Body of pancreas (tissue), 4 donors: ENCODE data around the gene GPR50. TPM values are rescaled to one million over a fixed set of nuclear protein-coding genes. Genes with fewer than 3 reads are reported as not detected.

Experiments
- ATAC-seq: fragments of 150-250 bp; one replicate; pipeline ENCODE4 v1.9.1; 2016
- DNase-seq, 4 donors: peaks; one replicate each; pipeline ENCODE4 v3.0.0-alpha.2; 2019
- H3K27ac ChIP-seq, 4 donors: fragments of 200-600 bp; sonication (generic); 1 replicate in 3 of 4; 2 replicates in 1 of 4; pipeline versions ENCODE4 v1.5.1 to v1.6.1; 2016 to 2019; ENCODE audit warnings: mild to moderate bottlenecking in 1 of 4, mixed read lengths in 1 of 4, moderate library complexity in 1 of 4
- H3K27me3 ChIP-seq, 2 donors: fragments of 200-600 bp; sonication (generic); one replicate each; pipeline ENCODE4 v1.6.0; 2016; ENCODE audit warnings: mild to moderate bottlenecking in 1 of 2
- H3K36me3 ChIP-seq, 2 donors: fragments of 200-600 bp; sonication (generic); replicated peaks in 1 of 2; 2 replicates each; pipeline ENCODE4 v1.5.1; 2016; ENCODE audit warnings: low read depth in 2 of 2; ENCODE audit not compliant: insufficient read depth in 1 of 2
- H3K4me1 ChIP-seq: fragments of 200-600 bp; sonication (generic); one replicate; pipeline ENCODE4 v1.6.0; 2016
- H3K4me3 ChIP-seq, 2 donors: fragments of 200-600 bp; sonication (generic); 1 replicate in 1 of 2; 2 replicates in 1 of 2; pipeline ENCODE4 v1.5.1; 2016 to 2019
- H3K9me3 ChIP-seq, 3 donors: fragments of 200-600 bp; sonication (generic); 1 replicate in 2 of 3; 2 replicates in 1 of 3; pipeline ENCODE4 v1.5.1; 2016
- POLR2A ChIP-seq, 3 donors: fragments of 450-650 bp; IDR thresholded peaks; one replicate each; pipeline ENCODE4 v1.6.1; 2016; ENCODE audit warnings: antibody characterized with exemption in 3 of 3, mild to moderate bottlenecking in 2 of 3
- WGBS, 2 donors: methylation state at CpG; one replicate each; pipeline ENCODE4 v1.1.5; 2017; 5-methylcytosine and 5-hydroxymethylcytosine counted together
- intact Hi-C: fragments of 100-400 bp; cut with DNase I; formaldehyde crosslinking; loops from one replicate; pipeline ENCODE4 v1.15.1; 2023
- total RNA-seq, 2 donors: library from RNA; depleted of rRNA; stranded (reverse); fragments of >200 nt; gene quantifications; one replicate each; pipeline ENCODE4 v1.1.0, GENCODE V29; 2016
- TF ChIP-seq, protein P1 (sequence below), 7 experiments: fragments of 450-650 bp in 4 of 7; fragments of 200-600 bp in 3 of 7; sonication (generic) in 3 of 7; IDR thresholded peaks; one replicate each; pipeline ENCODE4 v1.5.1; 2016 to 2019; ENCODE audit warnings: antibody characterized with exemption in 7 of 7

Gene GPR50
- total RNA-seq, 2 donors from 2014 or later, result not detected

DNA sequence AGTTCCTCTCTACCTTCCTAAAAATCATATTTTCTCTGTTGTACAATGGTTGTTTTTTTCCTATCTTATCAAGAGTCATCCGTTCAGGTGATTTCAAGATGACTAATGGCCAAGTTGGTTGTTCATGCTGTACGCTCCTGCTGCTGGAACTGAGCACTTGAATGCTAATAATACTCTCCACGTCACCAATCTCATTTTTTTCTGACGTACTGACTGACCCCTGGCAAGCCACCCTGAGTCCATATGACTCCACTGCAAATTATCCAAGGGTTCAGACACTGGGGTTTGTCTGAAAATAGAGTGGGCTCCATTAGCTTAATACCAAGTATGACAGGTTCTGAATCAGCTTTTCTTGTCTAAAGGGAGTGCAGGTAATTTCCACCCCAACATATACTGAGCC lies 21.1 kb upstream of the GPR50 start:
- intact Hi-C loops, result loop anchor here (10.0 kb wide), 1 partner anchor 530 kb away; no protein-coding TSS in a partner anchor
- H3K36me3 ChIP-seq, result no peaks in the 10 kb centered on the region

DNA sequence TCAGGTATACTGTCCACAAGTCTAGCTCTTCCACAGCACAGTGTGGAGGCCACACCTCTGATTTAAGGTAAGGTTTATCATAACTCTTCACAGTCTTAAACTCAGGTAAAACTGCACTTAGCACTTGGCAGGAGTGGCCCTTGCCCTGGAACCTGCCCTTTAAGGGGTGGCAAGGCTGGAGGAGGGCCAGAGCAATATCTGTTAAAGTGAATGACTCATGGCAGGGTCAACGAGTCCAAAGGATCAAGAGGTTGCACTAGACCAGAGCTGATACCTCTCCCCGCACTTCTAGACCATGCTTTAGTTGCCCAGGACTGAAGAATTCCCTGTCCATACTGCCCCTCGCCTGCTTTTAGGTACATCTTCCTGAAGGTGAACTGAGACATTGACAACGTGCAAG lies 14.7 kb upstream of the GPR50 start:
- DNase-seq, result no peak
- no peaks in the 10 kb centered on the region for H3K9me3 ChIP-seq
- TF ChIP-seq POLR2A (IDR thresholded peaks at IDR 0.05), result no peak
- TF ChIP-seq, protein P1, sequence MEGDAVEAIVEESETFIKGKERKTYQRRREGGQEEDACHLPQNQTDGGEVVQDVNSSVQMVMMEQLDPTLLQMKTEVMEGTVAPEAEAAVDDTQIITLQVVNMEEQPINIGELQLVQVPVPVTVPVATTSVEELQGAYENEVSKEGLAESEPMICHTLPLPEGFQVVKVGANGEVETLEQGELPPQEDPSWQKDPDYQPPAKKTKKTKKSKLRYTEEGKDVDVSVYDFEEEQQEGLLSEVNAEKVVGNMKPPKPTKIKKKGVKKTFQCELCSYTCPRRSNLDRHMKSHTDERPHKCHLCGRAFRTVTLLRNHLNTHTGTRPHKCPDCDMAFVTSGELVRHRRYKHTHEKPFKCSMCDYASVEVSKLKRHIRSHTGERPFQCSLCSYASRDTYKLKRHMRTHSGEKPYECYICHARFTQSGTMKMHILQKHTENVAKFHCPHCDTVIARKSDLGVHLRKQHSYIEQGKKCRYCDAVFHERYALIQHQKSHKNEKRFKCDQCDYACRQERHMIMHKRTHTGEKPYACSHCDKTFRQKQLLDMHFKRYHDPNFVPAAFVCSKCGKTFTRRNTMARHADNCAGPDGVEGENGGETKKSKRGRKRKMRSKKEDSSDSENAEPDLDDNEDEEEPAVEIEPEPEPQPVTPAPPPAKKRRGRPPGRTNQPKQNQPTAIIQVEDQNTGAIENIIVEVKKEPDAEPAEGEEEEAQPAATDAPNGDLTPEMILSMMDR (IDR thresholded peaks at IDR 0.05), result no peak
- intact Hi-C loops, result no loop called here
- H3K4me1 ChIP-seq, result no peaks in the 10 kb centered on the region
- 37 to 50% methylated on average over 2 to 4 of the region's 4 CpGs for WGBS, 2 donors
- ATAC-seq, result no peak
- no peaks in the 10 kb centered on the region for H3K27me3 ChIP-seq
- H3K27ac ChIP-seq, result no peak overlapping the region
- no peaks in the 10 kb centered on the region for H3K36me3 ChIP-seq
- no peak overlapping the region for H3K4me3 ChIP-seq

More for the DNA sequence above, 21.1 kb upstream of the GPR50 start:
- Histone ChIP-seq H3K4me3 (no peak overlapping the region), H3K27me3 (no peaks in the 10 kb centered on the region), H3K9me3 (no peaks in the 10 kb centered on the region), H3K27ac (no peak overlapping the region), H3K4me1 (no peaks in the 10 kb centered on the region)
- ATAC-seq (no peak), DNase-seq (no peak)
- TF ChIP-seq, protein P1 (IDR thresholded peaks at IDR 0.05), result no peak
- no peak for TF ChIP-seq POLR2A (IDR thresholded peaks at IDR 0.05)
- 6 to 28% methylated on average over 4 of the region's 4 CpGs for WGBS, 2 donors

DNA sequence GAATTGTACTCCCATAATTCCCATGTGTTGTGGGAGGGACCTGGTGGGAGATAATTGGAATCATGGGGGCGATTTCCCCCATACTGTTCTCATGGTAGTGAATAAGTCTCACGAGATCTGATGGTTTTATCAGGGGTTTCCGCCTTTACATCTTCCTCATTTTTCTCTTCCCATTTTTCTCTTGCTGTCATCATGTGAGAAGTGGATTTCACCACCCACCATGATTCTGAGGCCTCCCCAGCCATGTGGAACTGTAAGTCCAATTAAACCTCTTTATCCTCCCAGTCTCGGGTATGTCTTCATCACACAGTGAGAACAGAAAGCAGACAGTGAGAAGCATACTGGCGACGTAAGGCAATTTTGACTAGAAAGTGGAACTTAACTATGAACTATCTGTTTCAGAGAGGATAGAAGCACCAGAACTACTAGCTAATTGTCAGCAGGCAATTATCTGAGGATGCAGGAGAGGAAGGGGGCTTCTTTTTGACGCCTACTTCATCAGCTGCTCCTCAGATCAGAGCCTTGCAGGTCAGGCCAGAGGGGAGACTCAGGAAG lies 8.5 kb upstream of the GPR50 start:
- no peaks in the 10 kb centered on the region for H3K4me1 ChIP-seq
- ATAC-seq (no peak), DNase-seq (no peak)
- 65 to 66% methylated on average over 7 of the region's 7 CpGs for WGBS, 2 donors
- H3K9me3 ChIP-seq, result no peaks in the 10 kb centered on the region
- H3K36me3 ChIP-seq, result no peaks in the 10 kb centered on the region
- H3K27ac ChIP-seq, result no peak overlapping the region
- no peak for TF ChIP-seq POLR2A (IDR thresholded peaks at IDR 0.05)
- TF ChIP-seq, protein P1 (IDR thresholded peaks at IDR 0.05), result no peak
- H3K4me3 ChIP-seq, result no peak overlapping the region
- intact Hi-C loops, result no loop called here
- no peaks in the 10 kb centered on the region for H3K27me3 ChIP-seq

DNA sequence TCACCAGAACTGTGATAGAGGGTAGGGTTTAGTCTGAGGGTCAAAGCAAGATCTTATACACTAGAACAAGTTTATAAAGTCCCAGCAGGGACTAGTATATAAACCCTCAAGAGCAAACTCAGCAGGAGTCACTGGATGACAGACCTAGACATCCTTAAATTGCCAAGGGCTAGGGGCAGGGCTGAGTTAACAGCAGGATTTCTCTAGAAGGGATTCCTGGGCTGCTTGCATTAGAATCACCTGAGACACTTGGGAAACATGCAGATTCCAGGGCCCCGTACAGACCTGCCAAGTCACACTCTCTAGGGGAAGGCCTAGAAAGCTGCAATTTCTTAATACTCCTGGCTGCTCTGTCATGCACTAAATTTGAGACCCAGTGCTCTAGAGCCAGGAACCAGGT lies 6.6 kb upstream of the GPR50 start:
- H3K27me3 ChIP-seq, result no peaks in the 10 kb centered on the region
- no peak for TF ChIP-seq POLR2A (IDR thresholded peaks at IDR 0.05)
- TF ChIP-seq, protein P1 (IDR thresholded peaks at IDR 0.05), result no peak
- no peak overlapping the region for H3K4me3 ChIP-seq
- ATAC-seq (no peak), DNase-seq (no peak)
- WGBS, 2 donors, result 100% methylated on average over 1 of the region's 1 CpG; no CpG with 5 or more reads in 1 of the 2 donors
- intact Hi-C loops, result no loop called here
- H3K27ac ChIP-seq, result no peak overlapping the region
- H3K36me3 ChIP-seq, result no peaks in the 10 kb centered on the region
- H3K4me1 ChIP-seq, result no peaks in the 10 kb centered on the region
- H3K9me3 ChIP-seq, result no peaks in the 10 kb centered on the region

DNA sequence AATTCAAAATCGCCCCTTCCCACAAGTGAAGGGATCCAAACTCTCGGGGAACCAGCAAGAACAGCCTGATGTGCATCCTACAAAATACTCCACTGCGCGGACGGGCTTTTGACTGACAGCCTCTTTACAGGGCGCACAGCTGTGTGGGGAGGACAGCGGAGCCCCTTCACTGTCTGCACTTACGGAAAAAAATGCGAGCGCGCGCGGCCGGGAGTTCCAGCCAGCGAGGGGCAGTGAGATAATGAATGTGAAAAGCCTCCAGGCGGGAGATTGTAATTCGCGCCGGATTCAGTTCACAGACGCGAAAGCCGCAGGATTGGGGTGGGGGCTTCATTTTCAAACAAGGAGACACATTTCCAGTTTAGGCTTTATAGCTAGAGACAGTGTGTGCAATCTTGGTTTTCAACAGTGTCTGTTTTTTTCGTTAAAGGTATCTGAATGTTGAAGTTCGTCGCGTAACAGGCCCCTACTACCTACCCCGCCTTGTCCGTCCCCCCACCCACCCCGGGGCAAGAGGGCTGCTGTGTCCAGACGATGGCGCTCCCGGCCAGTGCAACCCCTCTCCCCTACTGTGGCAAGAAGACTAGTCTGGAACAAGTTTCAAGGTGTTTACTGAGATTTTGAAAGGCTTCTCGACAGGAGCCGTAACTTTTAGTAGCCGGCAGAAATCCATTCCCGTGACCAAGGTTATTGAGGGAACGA lies 1.7 kb upstream of the GPR50 start:
- Histone ChIP-seq H3K4me1 (no peaks in the 10 kb centered on the region), H3K27me3 (no peaks in the 10 kb centered on the region), H3K36me3 (no peaks in the 10 kb centered on the region), H3K27ac (no peak overlapping the region), H3K9me3 (no peaks in the 10 kb centered on the region), H3K4me3 (no peak overlapping the region)
- WGBS, 2 donors, result 2 to 3% methylated on average over 21 to 37 of the region's 37 CpGs
- DNase-seq (no peak), ATAC-seq (no peak)
- intact Hi-C loops, result no loop called here
- TF ChIP-seq, protein P1 (IDR thresholded peaks at IDR 0.05), result no peak
- no peak for TF ChIP-seq POLR2A (IDR thresholded peaks at IDR 0.05)
